Limb (tissue), 2 donors: ENCODE data around the gene N4BP2.
"Not testable (repeated sequence)": the region's sequence is repeated elsewhere in the genome, so short reads cannot be mapped to it uniquely, and the experiment has no call there.

Source experiments
- DNase-seq, 2 donors: peaks; one replicate each; pipeline ENCODE4 v3.0.0-alpha.2; 2016; ENCODE audit errors: extremely low spot score in 2 of 2

Gene N4BP2

GRCh38 chr4:40056716-40057585 lies at the start of gene N4BP2:
Gene N4BP2, plus strand, starts transcription at chr4:40056850. Its CDS starts 40,491 bp downstream, at chr4:40097341.
- peak; percentile 91 to 95 for DNase-seq

- no peak for DNase-seq
Measured at GRCh38 chr4:40016007-40016406, 40.6 kb upstream of the N4BP2 start.

- DNase-seq, result no peak
Measured at GRCh38 chr4:40020221-40020620, 36.4 kb upstream of the N4BP2 start.

- DNase-seq, result not testable (repeated sequence)
Measured at GRCh38 chr4:40021116-40021515, 35.5 kb upstream of the N4BP2 start.

- DNase-seq, result not testable (repeated sequence)
Measured at GRCh38 chr4:40024049-40024448, 32.6 kb upstream of the N4BP2 start.

- no peak for DNase-seq
Measured at GRCh38 chr4:40032785-40033184, 23.9 kb upstream of the N4BP2 start.

GRCh38 chr4:40033613-40034012 lies 23.0 kb upstream of the N4BP2 start:
- no peak for DNase-seq

- no peak for DNase-seq
Measured at GRCh38 chr4:40038977-40039376, 17.7 kb upstream of the N4BP2 start.

GRCh38 chr4:40040908-40041307 lies 15.7 kb upstream of the N4BP2 start:
- no peak for DNase-seq

GRCh38 chr4:40043786-40044185 lies 12.9 kb upstream of the N4BP2 start:
- DNase-seq, result no peak

- DNase-seq, result no peak
Measured at GRCh38 chr4:40046311-40046980, 10.2 kb upstream of the N4BP2 start.

- DNase-seq, result no peak
Measured at GRCh38 chr4:40053161-40053560, 3.5 kb upstream of the N4BP2 start.

GRCh38 chr4:40055511-40055862 lies 1.2 kb upstream of the N4BP2 start:
- peak in 1 of 2 donors; percentile 61 for DNase-seq

- peak; percentile 70 to 89 for DNase-seq
Measured at GRCh38 chr4:40055863-40056715, 561 bp upstream of the N4BP2 start.

- DNase-seq, result peak; percentile 81 to 92
Measured at GRCh38 chr4:40057586-40058091, 989 bp downstream of the N4BP2 start.

- DNase-seq, result no peak
Measured at GRCh38 chr4:40058121-40058520, 1.5 kb downstream of the N4BP2 start.

GRCh38 chr4:40058854-40059253 lies 2.2 kb downstream of the N4BP2 start:
- DNase-seq, result no peak

- no peak for DNase-seq
Measured at GRCh38 chr4:40059362-40059761, 2.7 kb downstream of the N4BP2 start.

- DNase-seq, result no peak
Measured at GRCh38 chr4:40065010-40065409, 8.4 kb downstream of the N4BP2 start.

GRCh38 chr4:40066651-40067050 lies 10.0 kb downstream of the N4BP2 start:
- DNase-seq, result no peak

GRCh38 chr4:40070387-40070786 lies 13.7 kb downstream of the N4BP2 start:
- DNase-seq, result no peak

- no peak for DNase-seq
Measured at GRCh38 chr4:40086421-40086820, 29.8 kb downstream of the N4BP2 start.
